ENCODE data around the gene CYTH4. TPM values are rescaled to one million over a fixed set of nuclear protein-coding genes. Genes with fewer than 3 reads are reported as not detected.

CYTH4 gene
- total and polyA plus RNA-seq, 9 donors = 2.4 to 14.5 (median 6.2) TPM

- H3K27ac ChIP-seq = no peak overlapping the region
- no peak for DNase-seq
- H3K4me1 ChIP-seq (ENCODE audit: insufficient read depth) = no peaks in the 10 kb centered on the region
- TF ChIP-seq POLR2A (IDR thresholded peaks at IDR 0.05) (no peak), CTCF (IDR thresholded peaks at IDR 0.05) (no peak), EP300 (IDR thresholded peaks at IDR 0.05) (no peak)
- H3K9me3 ChIP-seq = no peaks in the 10 kb centered on the region
- H3K36me3 ChIP-seq = no peaks in the 10 kb centered on the region
- no peaks in the 10 kb centered on the region for H3K27me3 ChIP-seq
- whole genome bisulfite sequencing, 3 donors = 36 to 53% (median 43%) methylated on average over 24 of the region's 24 CpGs
- intact Hi-C loops (cut with DNase I) = no loop called here
- no peak overlapping the region for H3K4me3 ChIP-seq
Observed at GRCh38 chr22:37340331-37341262, 58.3 kb downstream of the CYTH4 start.

- WGBS, 3 donors = 77 to 96% (median 85%) methylated on average over 6 of the region's 6 CpGs
- Histone ChIP-seq H3K4me3 (no peak overlapping the region), H3K4me1 (ENCODE audit: insufficient read depth) (peaks cover 10% of the 10 kb centered on the region), H3K36me3 (no peaks in the 10 kb centered on the region), H3K27me3 (no peaks in the 10 kb centered on the region), H3K27ac (no peak overlapping the region), H3K9me3 (no peaks in the 10 kb centered on the region)
- DNase-seq = no peak
- intact Hi-C loops (cut with DNase I) = no loop called here
- TF ChIP-seq EP300 (IDR thresholded peaks at IDR 0.05) = no peak
- no peak for TF ChIP-seq POLR2A (IDR thresholded peaks at IDR 0.05)
- TF ChIP-seq CTCF (IDR thresholded peaks at IDR 0.05) = no peak
Observed at GRCh38 chr22:37342065-37342464, 59.8 kb downstream of the CYTH4 start.

- intact Hi-C loops (cut with DNase I) = no loop called here
- Histone ChIP-seq H3K27ac (no peak overlapping the region), H3K4me3 (no peak overlapping the region), H3K27me3 (no peaks in the 10 kb centered on the region), H3K36me3 (no peaks in the 10 kb centered on the region), H3K9me3 (no peaks in the 10 kb centered on the region), H3K4me1 (ENCODE audit: insufficient read depth) (peaks cover 10% of the 10 kb centered on the region)
- no peak for DNase-seq
- TF ChIP-seq CTCF (IDR thresholded peaks at IDR 0.05) (no peak), POLR2A (IDR thresholded peaks at IDR 0.05) (no peak), EP300 (IDR thresholded peaks at IDR 0.05) (no peak)
- WGBS, 3 donors = 21 to 28% (median 27%) methylated on average over 11 of the region's 11 CpGs
Observed at GRCh38 chr22:37343348-37343747, 61.0 kb downstream of the CYTH4 start.

GRCh38 chr22:37343863-37344734 is 61.8 kb downstream of the CYTH4 start:
- TF ChIP-seq POLR2A (IDR thresholded peaks at IDR 0.05) = no peak
- TF ChIP-seq EP300 (IDR thresholded peaks at IDR 0.05) = no peak
- TF ChIP-seq CTCF (IDR thresholded peaks at IDR 0.05) = no peak
- DNase-seq = peak in 2 of 5 donors; percentile 33 to 45
- peaks cover 10% of the 10 kb centered on the region for H3K4me1 ChIP-seq (ENCODE audit: insufficient read depth)
- 46 to 53% (median 48%) methylated on average over 16 of the region's 17 CpGs for WGBS, 3 donors
- H3K27me3 ChIP-seq = no peaks in the 10 kb centered on the region
- no peak overlapping the region for H3K4me3 ChIP-seq
- no peak overlapping the region for H3K27ac ChIP-seq
- H3K36me3 ChIP-seq = no peaks in the 10 kb centered on the region
- intact Hi-C loops (cut with DNase I) = no loop called here
- no peaks in the 10 kb centered on the region for H3K9me3 ChIP-seq

All from ovary (tissue), 9 donors.